ENCODE measurements around the gene CHRNA5. TPM values are rescaled to one million over a fixed set of nuclear protein-coding genes. Genes with fewer than 3 reads are reported as not detected.
"Not testable (repeated sequence)": the region's sequence is repeated elsewhere in the genome, so short reads cannot be mapped to it uniquely, and the experiment has no call there.

CHRNA5 gene
- total RNA-seq (2014; rRNA removed): 5.5 and 9.6 TPM in 2 replicates
- polyA plus RNA-seq (2012): 1.9 TPM

GRCh38 chr15:78565097-78565950 is at the start of gene CHRNA5:
CHRNA5 (plus strand) TSS chr15:78565520; CDS start chr15:78565720, 200 bp downstream.
- DNase-seq (ENCODE audit: low read depth): peak; percentile 77

DNA sequence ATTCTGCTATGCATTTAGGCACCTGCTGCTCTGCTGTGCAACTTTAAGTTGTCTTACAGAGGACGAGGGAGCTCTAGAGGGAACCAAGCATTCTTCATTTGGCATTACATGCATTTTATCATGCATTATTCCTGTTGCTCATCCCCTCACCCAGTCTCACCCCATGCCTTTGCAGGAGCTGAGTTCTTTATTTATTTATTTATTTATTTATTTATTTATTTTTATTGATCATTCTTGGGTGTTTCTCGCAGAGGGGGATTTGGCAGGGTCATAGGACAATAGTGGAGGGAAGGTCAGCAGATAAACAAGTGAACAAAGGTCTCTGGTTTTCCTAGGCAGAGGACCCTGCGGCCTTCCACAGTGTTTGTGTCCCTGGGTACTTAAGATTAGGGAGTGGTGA is 45.3 kb upstream of the CHRNA5 start:
- not testable (repeated sequence) for DNase-seq (ENCODE audit: low read depth)

DNA sequence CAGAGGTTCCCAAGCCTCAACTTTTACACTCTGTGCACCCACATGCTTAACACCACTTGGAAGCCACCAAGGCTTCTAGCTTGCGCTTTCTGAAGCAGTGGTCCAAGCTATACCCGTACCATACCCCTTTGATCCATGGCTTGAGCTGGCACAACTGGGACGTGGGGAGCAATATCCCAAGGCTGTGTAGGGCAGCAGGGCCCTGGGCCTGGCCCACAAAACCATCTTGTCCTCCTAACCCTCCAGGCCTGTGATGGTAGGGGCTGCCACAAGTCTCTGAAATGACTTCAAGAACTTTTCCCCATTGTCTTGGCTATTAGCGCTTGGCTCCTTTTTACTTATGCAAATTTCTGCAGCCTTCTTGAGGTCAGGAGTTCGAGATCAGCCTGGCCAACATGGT is 41.1 kb upstream of the CHRNA5 start:
- DNase-seq (ENCODE audit: low read depth): no peak

- no peak for DNase-seq (ENCODE audit: low read depth)
Observed at GRCh38 chr15:78527325-78527724, 38.0 kb upstream of the CHRNA5 start.

DNA sequence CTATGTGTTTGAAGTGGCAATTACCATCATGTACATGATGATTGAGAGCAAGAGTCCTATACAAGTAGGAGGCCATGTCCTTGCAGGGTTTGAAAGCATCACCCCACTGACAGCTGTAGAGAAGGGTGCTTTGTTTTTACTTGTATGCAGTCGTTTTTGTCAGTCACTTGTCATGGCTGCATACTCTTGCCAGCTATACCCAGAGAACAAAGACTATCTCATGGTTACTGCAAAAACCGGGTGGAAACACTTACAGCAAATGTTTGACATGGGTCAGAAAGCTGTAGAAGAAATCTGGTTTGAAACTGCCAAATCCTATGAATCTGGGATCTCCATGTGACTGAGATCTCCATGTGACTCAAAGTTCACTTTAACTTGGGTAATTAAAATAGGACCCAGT is 32.0 kb upstream of the CHRNA5 start:
- DNase-seq (ENCODE audit: low read depth): no peak

- DNase-seq (ENCODE audit: low read depth): peak; percentile 49
Observed at GRCh38 chr15:78536134-78536533, 29.2 kb upstream of the CHRNA5 start.

- no peak for DNase-seq (ENCODE audit: low read depth)
Observed at GRCh38 chr15:78537266-78537905, 27.9 kb upstream of the CHRNA5 start.

DNA sequence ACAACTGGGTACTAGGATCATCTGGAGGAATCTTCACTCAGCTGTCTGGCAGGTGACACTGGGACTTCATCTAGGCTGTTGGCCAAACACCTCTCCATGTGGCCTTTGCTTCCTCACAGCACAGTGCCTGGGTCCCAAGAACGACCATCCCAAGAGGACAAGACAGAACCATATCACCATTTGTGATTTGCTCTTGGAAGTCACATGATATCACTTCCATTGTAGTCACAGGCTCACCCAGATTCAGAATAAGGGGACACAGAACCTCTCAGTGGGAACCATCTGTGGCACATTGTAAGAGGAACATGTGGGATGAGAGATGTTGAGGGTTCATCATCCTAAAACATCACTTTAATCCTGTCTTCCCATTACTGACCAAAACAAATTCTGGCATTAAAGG is 27.0 kb upstream of the CHRNA5 start:
- DNase-seq (ENCODE audit: low read depth): no peak

- not testable (repeated sequence) for DNase-seq (ENCODE audit: low read depth)
Observed at GRCh38 chr15:78539464-78540140, 25.7 kb upstream of the CHRNA5 start.

GRCh38 chr15:78540141-78540870 is 25.0 kb upstream of the CHRNA5 start, which contains the start of gene PSMA4:
PSMA4 (plus strand) TSS chr15:78540444; CDS start chr15:78541928, 1,484 bp downstream.
- DNase-seq (ENCODE audit: low read depth): peak; percentile 81

DNA sequence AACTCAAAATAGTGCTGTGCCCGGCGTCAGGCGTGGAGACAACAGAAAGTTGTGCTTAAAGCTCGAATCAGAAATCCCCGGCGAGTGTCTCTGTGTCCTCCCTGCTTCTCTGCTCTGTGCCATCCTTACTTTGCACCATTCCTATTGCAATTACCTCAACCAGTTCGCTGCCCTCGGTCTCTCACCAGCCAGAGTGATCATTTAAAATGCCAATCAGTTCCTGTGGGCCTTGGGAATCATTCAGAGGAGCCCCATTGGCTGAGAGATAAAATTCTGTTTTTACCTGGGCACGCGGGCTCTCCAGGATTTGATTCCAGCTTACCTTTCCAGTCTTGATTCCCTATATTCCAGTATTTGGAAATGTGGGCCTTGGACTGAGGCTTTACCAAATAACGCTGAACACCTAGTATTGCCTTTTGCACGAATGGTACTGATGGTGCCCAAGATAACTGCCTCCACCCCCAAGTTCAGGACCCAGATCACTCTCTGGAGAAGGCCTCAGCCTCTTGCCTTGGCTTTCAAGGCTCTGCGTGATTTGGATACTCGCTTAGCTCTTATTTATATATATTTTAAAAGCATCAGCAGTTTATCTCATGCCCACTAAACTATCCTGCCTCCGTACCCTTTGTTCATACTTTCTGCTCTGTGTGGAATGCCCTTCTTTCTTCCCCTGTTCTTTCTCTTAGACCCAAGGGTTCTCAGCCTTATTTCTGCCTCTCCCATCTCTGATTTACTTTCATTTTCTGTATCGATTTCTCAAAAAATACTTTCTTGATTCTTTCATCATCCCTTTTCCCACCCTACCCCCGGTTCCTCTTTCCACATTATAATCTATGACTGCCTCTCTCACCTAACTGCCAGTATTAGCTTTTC is 24.2 kb upstream of the CHRNA5 start:
- peak; percentile 1 for DNase-seq (ENCODE audit: low read depth)

DNA sequence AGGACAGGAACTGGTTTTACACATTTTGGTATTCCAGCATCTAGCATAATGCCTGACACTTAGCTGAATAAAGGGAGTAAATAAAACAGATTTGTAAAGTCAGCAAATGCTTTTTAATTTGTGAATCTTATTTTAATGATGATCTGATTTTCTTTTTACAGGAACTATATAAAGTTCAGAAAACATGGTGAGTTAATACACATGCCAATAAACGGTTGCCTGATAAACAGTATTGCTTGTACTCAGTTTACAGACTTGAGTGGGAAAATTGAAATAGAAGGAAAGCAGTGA is 23.6 kb upstream of the CHRNA5 start:
- no peak for DNase-seq (ENCODE audit: low read depth)

DNA sequence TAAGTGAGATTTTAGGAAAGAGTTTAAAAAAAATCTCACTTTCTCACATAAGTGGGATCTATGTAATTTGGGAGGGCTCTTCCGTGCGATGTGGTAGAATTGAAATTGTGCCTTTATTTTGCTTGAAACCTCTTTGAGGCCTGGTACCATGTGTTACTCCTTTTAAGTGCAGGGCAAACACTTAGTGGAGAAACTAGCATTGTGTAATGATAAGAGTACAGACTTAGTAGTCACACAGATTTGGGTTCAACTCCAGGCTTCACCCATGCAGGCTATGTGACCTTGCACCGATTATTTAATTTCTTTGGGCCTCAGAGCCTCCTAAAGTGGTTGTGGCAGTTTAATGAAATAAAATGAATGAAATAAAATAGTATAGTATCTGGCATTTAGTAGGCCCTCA is 22.7 kb upstream of the CHRNA5 start:
- DNase-seq (ENCODE audit: low read depth): no peak

DNA sequence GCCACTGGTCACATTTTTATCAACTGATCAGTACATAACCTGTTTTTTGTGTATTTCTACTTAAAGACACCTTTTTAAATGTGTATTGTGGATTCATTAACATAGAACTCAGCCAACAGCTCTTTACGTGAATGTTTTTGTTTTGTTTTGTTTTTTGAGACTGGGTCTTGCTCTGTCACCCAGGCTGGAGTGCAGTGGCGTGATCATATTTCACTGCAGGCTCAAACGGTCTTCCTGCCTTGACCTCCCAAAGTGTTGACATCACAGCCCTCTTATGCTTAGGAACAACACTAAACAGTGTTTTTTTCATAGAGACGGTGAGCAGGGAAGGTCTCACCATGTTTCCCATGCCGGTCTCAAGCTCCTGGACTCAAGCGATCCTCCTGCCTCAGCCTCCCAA is 15.1 kb upstream of the CHRNA5 start:
- DNase-seq (ENCODE audit: low read depth): no peak

GRCh38 chr15:78550815-78551214 is 14.5 kb upstream of the CHRNA5 start:
- DNase-seq (ENCODE audit: low read depth): no peak

GRCh38 chr15:78551902-78552301 is 13.4 kb upstream of the CHRNA5 start:
- DNase-seq (ENCODE audit: low read depth): no peak

- no peak for DNase-seq (ENCODE audit: low read depth)
Observed at GRCh38 chr15:78552597-78552996, 12.7 kb upstream of the CHRNA5 start.

GRCh38 chr15:78560201-78560600 is 5.1 kb upstream of the CHRNA5 start:
- DNase-seq (ENCODE audit: low read depth): not testable (repeated sequence)

DNA sequence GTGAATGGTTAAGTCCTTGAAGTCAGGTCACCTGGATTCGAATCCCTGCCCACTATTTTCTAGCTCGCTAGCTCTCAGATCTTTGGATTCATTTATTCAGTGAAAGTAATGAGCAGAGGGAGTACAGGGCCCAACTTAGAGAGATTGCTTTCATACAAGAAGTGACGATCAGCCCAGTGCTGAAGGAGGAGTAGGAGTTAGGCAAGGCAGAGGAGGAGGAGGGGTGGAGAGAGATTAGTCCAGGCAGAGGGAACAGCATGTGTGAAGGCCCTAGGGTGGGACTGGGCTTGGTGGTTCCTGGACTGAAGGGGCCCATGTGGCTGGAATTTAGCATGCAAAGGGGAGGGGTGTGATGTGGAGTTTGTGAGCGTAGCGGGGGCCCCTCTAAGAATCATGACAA is 3.8 kb upstream of the CHRNA5 start:
- DNase-seq (ENCODE audit: low read depth): no peak

- no peak for DNase-seq (ENCODE audit: low read depth)
Observed at GRCh38 chr15:78563092-78563491, 2.2 kb upstream of the CHRNA5 start.

DNA sequence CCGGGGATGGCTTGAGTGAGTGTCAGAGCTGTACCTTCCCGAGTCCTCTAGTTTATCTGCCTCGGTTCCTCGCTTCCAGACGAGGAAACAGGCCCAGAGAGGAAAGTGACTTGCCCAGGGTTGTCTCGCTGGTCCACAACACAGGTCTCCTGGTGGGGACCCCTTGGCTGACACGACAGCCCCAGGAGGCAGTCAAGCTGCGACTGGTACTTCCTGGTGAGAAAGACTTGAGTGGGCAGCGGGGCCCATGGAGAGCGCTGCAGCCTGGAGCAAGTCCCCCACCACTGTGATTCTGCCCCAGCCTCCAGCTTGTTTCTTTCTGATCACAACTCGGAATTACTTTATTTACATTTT is 600 bp upstream of the CHRNA5 start:
- DNase-seq (ENCODE audit: low read depth): no peak

Measured in LHCN-M2 (cell line).